8988T (cell line): ENCODE data around the gene ZNF592.
"Not testable (repeated sequence)": the region's sequence is repeated elsewhere in the genome, so short reads cannot be mapped to it uniquely, and the experiment has no call there.

Source experiments
- DNase-seq: peaks from one replicate; pipeline ENCODE4 v3.0.0; 2011

The ZNF592 gene, protein sequence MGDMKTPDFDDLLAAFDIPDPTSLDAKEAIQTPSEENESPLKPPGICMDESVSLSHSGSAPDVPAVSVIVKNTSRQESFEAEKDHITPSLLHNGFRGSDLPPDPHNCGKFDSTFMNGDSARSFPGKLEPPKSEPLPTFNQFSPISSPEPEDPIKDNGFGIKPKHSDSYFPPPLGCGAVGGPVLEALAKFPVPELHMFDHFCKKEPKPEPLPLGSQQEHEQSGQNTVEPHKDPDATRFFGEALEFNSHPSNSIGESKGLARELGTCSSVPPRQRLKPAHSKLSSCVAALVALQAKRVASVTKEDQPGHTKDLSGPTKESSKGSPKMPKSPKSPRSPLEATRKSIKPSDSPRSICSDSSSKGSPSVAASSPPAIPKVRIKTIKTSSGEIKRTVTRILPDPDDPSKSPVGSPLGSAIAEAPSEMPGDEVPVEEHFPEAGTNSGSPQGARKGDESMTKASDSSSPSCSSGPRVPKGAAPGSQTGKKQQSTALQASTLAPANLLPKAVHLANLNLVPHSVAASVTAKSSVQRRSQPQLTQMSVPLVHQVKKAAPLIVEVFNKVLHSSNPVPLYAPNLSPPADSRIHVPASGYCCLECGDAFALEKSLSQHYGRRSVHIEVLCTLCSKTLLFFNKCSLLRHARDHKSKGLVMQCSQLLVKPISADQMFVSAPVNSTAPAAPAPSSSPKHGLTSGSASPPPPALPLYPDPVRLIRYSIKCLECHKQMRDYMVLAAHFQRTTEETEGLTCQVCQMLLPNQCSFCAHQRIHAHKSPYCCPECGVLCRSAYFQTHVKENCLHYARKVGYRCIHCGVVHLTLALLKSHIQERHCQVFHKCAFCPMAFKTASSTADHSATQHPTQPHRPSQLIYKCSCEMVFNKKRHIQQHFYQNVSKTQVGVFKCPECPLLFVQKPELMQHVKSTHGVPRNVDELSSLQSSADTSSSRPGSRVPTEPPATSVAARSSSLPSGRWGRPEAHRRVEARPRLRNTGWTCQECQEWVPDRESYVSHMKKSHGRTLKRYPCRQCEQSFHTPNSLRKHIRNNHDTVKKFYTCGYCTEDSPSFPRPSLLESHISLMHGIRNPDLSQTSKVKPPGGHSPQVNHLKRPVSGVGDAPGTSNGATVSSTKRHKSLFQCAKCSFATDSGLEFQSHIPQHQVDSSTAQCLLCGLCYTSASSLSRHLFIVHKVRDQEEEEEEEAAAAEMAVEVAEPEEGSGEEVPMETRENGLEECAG (N-terminal part only)

DNA sequence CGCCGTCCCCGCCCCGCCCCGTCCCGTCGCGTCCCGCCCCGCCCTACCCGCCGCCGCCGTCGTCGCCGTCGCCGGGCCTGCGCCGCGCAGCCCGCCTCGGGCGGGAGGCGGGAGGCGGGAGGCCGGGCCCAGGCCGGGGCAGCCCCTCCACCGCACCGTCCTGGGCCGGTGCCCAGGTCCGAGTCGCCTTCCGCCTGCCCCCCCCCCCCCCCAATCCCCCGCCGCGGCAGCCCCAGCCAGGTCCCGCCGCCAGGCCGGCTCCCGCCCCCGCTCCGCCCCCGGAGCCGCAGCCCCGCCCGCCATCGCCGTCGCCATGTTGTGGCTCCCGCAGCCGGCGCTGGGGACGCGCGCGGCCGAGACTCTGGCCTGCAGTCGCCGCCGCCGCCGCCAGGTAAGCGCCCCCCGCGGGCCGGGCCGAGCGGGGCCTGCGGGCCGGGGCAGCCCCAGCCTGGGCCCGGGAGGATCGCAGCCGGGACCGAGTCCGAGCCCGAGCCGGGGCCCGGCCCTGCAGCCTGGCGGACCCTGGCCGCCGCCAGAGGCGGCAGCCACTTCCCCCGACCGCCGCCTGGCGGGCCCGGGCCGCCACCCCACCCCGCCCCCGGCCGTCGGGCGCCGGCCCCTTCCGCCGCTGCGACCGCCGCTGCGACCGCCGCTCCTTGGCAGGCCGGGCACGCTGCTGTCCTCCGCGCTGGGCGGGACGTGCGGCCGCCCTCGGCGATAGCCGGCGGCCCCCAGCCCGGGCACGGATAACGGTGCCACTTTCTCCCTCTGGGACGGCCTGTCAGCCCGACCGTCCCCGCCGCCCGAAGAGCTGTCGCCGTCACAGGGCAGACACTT lies at the start of gene ZNF592:
Gene ZNF592, plus strand, starts transcription at position 319 of the 837 bp plus-strand sequence. CDS start 34,084 bp downstream, outside the sequence.
- peak; percentile 59 for DNase-seq

DNA sequence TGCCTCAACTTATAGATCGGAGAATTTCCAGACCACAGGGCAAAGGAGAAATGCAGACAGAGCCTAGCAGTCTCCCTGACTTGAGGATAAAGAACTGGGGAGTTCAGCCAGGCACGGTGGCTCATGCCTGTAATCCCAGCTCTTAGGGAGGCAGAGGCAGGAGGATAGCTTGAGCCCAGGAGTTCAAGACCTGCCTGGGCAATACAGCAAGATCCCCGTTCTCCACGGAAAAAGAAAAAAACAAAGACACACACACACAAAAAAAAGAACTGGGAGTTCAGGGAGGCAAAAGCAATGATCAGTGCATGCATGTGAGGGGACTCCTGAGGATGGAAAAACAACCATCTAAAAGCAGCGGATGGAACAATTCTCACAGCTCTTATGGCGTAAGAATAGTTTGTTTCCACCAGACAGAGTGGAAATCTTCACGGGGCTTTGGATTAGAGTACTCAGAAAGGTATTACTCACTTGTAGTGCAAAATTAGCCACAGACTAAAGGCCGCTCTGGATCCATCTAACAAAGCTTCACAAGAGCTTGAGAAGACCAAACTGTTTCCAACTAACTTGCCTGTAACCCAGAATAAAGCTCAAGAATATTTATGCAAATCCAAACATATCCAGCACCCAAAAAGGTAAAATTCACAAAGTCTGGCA lies 48.7 kb upstream of the ZNF592 start:
- no peak for DNase-seq

DNA sequence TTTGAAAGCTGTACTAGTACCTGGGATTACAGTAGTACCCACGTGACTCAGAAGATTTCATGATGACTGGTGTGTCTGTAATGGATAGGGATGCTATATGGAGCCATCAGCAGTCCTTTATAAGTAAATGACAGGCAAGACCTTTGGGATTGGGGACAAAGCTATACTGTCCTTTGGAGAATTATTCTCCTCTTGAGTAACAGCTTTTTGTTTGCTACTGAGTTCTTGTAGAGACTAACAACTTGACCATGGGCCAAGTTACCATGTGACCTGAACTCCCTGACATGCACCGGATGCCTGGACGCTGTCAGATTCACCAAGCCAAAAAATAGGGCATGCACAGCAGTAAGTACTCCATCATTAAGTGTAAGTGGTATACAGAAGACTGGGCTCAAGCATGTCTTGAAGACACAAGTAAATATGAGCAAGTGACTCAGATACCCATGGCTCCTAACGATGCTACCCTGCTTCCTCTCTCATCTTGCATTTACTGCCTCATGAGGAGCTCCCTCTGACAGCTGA lies 45.4 kb upstream of the ZNF592 start:
- DNase-seq = no peak

DNA sequence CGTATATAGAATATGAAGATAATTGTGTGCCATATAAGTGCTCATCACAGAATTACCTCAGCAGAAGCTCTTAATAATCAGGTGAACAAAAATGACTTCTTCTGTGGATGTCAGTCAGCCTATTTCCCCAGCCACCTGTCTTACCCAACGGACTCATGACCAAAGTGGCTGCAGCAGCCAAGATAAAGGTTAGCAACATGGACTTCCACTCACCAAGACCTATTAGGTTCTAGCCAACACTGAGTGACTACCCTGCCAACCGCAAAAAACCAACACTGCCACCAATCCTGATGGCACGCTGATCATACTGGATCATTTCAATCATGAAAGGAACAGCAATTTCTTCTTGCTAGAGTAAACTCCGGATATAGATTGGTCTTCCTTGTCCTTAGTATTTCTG lies 44.6 kb upstream of the ZNF592 start:
- no peak for DNase-seq

DNA sequence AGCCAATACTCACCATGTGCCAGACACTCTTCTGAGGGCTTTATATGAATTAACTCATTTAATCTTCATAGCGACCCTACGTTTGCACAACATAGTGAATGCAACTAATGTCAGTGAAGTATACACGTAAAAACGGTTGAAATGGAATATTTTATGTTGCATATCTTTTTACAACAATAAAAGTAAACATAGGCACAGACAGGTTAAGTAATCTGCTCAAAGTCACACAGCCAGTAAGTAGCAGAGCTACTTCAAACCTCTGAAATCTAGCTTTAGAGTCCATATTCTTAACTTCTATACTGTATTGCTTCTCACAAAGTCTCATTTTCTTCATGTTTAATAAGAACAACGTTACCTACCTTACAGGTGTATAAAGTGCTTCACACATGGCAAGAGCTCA lies 34.0 kb upstream of the ZNF592 start:
- DNase-seq = no peak

DNA sequence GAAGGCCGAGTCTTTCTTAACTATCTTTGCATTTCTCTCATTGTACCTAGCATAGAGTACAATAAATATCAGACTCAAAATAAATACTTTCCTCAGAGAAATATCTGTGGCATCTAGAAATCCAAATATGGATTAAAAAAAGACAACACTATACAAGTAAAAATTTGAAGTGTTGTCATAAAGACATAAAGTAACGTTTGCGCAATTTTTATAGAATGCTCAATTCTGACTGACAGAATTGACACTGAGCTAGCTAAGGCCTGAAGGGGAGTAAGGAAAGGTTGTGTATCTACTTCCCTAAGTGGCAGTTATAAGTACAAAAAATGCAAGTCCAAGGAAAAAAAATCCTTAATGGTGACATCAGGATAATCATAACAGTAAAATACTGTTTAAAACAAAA lies 33.6 kb upstream of the ZNF592 start:
- DNase-seq = no peak

DNA sequence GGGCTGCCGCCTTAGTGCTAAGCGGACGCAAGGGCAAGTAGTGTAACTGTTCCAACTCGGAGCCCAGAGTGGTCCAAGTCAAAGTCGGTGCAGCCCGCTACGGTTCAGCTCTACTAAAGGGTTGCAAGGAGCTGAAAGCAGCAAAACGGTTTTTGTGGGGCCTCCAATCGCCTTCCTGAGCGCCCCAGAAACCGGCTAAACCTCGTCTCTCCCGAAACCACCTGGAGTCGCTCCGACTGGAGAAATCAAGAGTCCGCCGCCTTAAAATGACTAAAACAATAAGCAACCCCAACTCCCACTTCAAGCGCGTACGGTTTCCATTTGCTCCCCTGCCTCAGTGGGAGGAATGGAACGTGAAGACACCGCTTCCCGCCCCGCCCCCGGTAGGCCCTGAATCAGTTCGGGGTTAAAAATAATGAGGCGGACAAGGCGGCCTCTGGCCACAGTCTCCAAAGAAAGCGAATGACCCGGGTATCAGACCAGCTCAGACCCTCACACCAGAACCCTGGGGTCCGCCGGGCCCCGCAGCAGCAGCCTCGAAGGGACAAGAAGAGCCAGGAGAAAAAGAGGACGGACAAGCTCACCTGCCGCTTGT lies 32.9 kb upstream of the ZNF592 start:
- DNase-seq = no peak

DNA sequence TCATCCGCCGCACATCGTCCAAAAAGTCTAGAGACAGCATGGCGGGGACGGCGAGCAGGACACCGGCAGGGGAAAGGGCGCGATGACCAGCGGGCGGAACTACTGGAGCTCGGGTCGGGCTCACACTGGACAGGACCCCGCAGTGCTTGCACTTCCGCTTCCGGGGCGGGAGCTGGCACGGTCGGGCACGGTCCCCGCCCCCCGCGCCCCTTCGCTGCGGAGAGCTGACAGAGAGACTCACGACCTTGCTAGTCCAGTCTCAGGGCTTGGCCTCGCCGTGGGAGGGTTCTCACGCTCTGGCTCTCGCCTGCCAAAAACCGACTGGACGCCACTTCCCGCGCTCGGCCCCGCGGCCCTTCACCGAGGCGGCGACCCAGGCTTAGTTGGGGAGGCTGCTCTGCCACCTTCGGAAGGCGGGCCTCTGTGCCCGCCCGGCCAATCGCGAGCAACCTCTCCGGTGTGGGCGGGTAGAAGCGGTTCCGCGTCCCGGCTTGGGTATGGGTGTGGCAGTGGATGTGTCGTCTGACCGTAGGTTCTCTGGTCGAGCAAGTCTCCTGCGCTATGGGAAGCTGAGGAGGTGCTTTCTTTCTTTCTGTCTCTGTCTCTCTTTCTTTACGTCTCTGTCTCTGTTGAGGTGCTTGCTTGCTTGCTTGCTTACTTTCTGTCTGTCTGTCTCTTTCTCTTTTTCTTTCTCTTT lies 32.2 kb upstream of the ZNF592 start, which contains the start of gene SEC11A:
Gene SEC11A, minus strand, starts transcription at position 104 of the 697 bp plus-strand sequence. Its CDS starts 64 bp downstream, at position 40.
- DNase-seq = peak; percentile 76

DNA sequence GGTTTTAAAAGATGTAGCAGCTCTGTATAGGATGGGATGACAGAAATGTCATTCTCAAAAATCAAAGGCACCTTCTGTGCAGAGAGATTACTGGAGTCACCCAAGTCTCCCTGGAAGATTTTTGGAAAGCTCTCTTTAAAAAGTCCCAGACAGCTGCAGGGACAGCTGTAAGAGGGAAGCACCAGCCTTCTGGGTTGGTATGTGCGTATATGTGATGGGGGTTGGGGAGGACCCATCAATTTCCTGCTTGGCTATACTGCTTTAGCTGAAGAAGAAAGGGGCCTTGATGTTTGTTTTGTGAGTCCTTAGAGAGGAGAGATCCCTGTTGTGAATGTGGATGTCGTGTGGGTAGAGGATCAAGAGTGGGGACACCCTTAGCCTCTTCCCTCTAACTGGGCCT lies 27.0 kb upstream of the ZNF592 start:
- DNase-seq = no peak

DNA sequence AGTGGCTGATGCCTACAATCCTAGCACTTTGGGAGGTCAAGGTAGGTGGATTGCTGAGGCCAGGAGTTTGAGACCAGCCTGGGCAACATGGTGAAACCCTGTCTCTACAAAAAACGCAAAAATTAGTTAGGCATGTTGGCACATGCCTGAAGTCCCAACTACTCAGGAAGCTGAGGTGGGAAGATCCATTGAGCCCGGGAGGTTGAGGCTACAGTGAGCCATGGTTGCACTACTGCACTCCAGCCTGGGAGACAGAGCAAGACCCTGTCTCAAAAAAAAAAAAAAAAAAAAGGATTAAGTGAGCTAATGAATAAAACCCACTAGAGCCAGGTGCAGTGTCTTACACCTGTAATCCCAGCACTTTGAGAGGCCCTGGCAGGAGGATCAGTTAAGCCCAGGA lies 25.8 kb upstream of the ZNF592 start:
- DNase-seq = no peak

DNA sequence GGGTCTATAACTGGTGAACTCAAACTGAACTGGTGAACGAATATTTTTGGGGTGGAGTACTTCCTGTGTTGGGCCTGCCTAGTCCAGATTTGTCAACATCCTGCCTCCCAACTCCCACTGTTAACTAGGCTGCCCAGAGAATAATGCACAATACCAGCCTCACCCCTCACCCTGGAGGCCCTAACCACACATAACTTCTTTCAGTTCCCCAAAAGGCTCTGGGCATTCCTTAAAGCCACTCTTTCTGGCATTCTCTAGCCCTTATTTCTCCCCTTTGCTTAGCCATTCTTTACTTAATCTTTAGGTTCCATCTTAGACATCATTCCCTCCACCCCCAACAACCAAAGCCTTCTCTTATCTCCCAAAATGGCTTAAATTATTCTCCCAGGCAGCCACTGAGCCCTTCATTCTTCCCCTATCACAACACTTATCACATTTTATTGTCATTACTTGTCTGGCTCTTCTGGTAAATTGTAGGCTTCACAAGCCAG lies 23.3 kb upstream of the ZNF592 start:
- DNase-seq = no peak

DNA sequence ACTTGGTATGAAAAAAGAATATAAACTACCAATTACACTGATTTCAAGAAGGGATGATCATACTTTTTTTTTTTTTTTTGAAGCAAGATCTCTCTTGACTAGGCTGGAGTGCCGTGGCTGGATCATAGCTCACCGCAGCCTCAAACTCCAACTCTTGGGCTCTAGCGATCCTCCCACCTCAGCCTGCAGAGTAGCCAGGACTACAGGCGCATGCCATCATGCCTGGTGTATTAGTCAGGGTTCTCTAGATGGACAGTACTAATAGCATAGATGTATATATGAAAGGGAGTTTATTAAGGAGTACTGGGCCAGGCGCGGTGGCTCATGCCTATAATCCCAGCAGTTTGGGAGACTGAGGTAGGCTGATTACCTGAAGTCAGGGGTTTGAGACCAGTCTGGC lies 21.0 kb upstream of the ZNF592 start:
- DNase-seq = no peak

DNA sequence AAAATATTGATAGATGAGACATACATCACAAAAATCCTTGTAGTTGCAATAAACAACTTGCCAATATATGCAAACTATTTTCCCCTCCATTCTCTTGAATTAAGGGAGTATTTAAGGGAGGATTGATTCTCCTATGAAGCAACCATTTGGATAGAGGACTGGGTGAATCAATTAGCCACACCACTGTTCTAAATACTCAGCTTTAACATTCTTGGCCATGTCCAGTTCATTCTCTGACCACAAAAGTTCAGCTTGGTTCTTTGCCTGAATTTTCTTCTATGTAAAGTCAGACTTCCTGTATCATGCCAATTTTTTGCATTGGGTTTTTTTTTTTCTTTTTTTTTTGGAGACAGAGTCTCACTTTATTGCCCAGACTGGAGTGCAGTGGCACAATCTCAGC lies 16.6 kb upstream of the ZNF592 start:
- DNase-seq = no peak

DNA sequence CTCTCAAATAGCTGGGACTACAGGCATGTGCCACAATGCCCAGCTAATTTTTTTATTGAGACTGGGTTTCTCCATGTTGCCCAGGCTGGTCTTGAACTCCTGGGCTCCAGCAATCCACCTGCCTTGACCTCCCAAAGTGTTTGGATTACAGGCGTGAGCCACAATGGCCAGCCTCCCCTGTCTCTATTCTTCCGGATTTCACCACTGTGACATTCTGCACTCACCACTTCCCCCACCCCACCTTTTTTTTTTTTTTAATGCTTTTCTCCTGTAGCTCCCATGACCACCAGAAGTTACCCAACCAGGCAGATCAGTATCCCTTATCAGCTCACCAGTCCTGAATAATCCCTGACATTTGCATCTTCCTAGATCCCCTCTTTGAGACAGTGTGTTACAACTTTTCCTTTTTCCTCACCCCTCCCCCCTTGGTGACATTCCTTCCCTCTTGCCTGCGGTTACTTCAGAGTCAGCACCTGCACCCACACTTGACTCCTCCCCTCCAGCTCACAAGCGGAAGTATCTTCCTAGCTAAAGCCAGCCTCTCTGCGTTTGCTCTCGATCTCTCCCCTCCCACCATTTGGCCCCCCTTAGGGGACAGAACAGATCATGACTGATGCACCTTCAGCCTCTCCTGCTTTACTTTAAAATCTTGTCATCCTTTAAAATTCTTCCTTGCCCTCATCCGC lies 13.5 kb upstream of the ZNF592 start:
- no peak for DNase-seq

DNA sequence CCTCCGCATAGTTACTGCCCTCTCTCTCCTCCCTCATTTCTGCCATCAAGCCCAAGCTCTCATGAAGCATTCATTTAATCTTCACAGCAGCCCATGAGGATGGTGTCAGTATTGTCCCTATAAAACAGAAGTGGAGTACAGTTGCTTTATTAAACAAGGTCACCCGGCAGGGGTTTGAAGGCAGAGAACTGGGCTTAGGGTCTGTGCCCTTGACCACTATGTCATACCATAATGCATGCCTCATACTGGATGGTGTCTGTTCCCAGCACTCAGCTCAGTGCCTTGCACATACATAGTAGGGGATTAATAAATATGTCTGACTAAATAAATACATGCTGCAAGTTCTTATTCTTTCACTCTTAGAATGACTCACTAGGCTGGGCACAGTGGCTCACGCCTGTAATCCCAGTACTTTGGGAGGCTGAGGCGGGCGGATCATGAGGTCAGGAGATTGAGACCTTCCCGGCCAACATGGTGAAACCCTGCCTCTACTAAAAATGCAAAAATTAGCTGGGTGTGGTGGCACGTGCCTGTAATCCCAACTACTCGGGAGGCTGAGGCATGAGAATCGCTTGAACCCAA lies 12.8 kb upstream of the ZNF592 start:
- not testable (repeated sequence) for DNase-seq

DNA sequence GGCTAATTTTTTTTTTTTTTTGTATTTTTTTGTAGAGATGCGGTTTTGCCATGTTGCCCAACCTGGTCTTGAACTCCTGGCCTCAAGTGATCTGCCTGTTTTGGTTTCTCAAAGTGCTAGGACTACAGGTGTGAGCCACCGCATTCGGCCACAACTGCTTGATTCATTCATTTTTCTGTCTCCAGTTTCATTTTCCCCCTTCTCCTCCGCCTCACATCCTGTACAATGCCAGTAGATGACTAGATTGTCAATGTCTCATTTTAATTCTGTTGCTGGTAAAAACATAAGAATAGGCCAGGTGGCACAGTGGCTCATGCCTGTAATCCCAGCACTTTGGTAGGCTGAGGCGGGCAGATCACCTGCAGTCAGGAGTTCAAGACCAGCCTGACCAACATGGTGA lies 12.0 kb upstream of the ZNF592 start:
- no peak for DNase-seq

DNA sequence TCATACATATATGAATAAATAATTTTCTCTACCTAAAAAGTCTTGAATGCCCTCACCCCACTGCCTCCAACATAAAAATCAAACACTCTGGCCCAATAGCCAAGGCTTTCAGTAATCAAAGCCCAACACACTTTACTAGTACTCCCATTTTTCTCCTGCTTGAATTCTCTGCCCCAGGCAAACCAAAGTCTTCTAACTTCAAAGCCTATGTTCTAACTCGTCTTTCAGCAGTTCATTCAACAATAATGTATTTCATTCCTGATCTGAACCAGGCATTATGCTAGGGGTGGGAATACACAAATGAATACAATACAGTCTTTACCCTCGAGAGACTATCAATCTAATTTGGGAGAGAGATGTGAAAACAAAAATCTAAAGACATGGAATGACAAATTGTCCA lies 11.4 kb upstream of the ZNF592 start:
- no peak for DNase-seq

DNA sequence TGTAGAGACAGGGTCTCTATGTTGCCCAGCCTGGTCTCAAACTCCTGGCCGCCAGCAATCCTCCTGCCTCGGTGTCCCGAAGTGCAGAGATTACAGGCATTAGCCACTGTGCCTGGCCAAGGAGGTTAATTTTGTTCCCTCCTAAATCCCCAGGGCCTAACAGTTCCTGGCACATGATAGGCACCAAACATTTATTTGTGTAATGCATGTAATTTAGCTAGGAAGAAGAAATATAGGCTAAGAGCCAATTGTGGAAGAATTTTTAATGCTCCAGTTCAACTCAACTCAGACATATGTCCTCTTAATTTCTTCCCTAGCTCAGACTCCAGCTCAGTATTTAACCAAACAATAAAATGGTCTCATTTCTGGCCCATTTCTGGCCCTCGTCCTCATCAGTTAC lies 7.7 kb upstream of the ZNF592 start:
- DNase-seq = no peak

DNA sequence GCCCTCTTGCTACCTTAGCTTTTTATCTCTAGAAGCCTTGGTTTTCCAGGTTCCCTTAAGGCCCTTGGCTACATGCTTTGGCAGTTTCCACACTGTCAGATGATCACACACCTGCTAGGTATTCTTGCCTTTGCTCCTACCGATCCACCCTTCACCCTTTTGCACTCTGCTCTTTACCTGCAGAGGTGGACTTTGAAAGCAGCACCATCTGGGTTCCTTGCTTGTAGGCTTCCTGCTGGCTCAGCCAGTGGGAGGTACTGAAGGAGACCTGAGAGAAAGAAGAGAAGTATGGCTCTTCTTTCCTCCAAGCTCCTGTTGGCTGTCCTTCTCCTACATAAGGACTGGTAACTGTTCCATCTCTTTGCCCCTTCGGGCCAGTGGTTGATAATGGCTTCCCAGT lies 7.3 kb upstream of the ZNF592 start:
- no peak for DNase-seq
